SK-N-SH treated with all-trans-retinoic acid at 6 μM for 48 hours (cell line): ENCODE data around the gene NAA11.

ENCODE experiments used
- CREB5 ChIP-seq: fragments of 250-450 bp; sonication (Bioruptor Pico); IDR thresholded peaks from 2 replicates; pipeline ENCODE4 v1.5.1; 2020; ENCODE audit warnings: low read depth, mild to moderate bottlenecking, moderate library complexity
- CSDC2 ChIP-seq: fragments of 250-450 bp; sonication (Bioruptor Pico); IDR thresholded peaks from 2 replicates; pipeline ENCODE4 v1.5.0; 2020; ENCODE audit warnings: mild to moderate bottlenecking, moderate library complexity
- CSRNP3 ChIP-seq: fragments of 250-450 bp; sonication (Bioruptor Pico); IDR thresholded peaks from 2 replicates; pipeline ENCODE4 v1.5.1; 2021; ENCODE audit warnings: mild to moderate bottlenecking, moderate library complexity
- PATZ1 ChIP-seq: fragments of 250-450 bp; sonication (Bioruptor Pico); IDR thresholded peaks from 2 replicates; pipeline ENCODE4 v1.8.0; 2020; ENCODE audit warnings: mild to moderate bottlenecking, moderate library complexity, borderline replicate concordance
- POU6F1 ChIP-seq: fragments of 250-450 bp; sonication (Bioruptor Pico); IDR thresholded peaks from 2 replicates; pipeline ENCODE4 v1.8.0; 2021; ENCODE audit warnings: low read depth, mild to moderate bottlenecking, moderate library complexity, borderline replicate concordance
- PPARA ChIP-seq: fragments of 250-450 bp; sonication (Bioruptor Pico); IDR thresholded peaks from 2 replicates; pipeline ENCODE4 v1.5.0; 2020; ENCODE audit warnings: mild to moderate bottlenecking, borderline replicate concordance
- TCF4 ChIP-seq: fragments of 250-450 bp; sonication (Bioruptor Pico); IDR thresholded peaks from 2 replicates; pipeline ENCODE4 v1.8.0; 2021; ENCODE audit warnings: mild to moderate bottlenecking, moderate library complexity, borderline replicate concordance
- TSHZ2 ChIP-seq: fragments of 250-450 bp; sonication (Bioruptor Pico); IDR thresholded peaks from 2 replicates; pipeline ENCODE4 v1.5.0; 2020; ENCODE audit warnings: mild to moderate bottlenecking, moderate library complexity
- ZFP30 ChIP-seq: fragments of 450-650 bp; formaldehyde crosslinking; IDR thresholded peaks from 2 replicates; pipeline ENCODE4 v1.5.0; 2022; ENCODE audit warnings: mild to moderate bottlenecking, moderate library complexity
- ZNF8 ChIP-seq: fragments of 450-650 bp; formaldehyde crosslinking; IDR thresholded peaks from 2 replicates; pipeline ENCODE4 v1.5.0; 2020; ENCODE audit warnings: mild to moderate bottlenecking, moderate library complexity

- TF ChIP-seq CSRNP3 (no peak), ZFP30 (no peak), TSHZ2 (CRISPR knock-in tag) (no peak), PATZ1 (CRISPR knock-in tag) (no peak), CREB5 (no peak), POU6F1 (CRISPR knock-in tag) (no peak), TCF4 (no peak), PPARA (CRISPR knock-in tag) (no peak), ZNF8 (CRISPR knock-in tag) (no peak), CSDC2 (no peak)
Observed at GRCh38 chr4:79287076-79287475, 38.8 kb downstream of the NAA11 start.
